ENCODE results near the gene C5AR1. TPM values are rescaled to one million over a fixed set of nuclear protein-coding genes. Genes with fewer than 3 reads are reported as not detected.
"Not testable (repeated sequence)": the region's sequence is repeated elsewhere in the genome, so short reads cannot be mapped to it uniquely, and the experiment has no call there.

C5AR1 gene
- total RNA-seq, 1 donor from 2014 or later: 0.80 TPM

GRCh38 chr19:47331931-47332547 lies 22.4 kb downstream of the C5AR1 start, which contains the start of gene C5AR2:
Gene C5AR2 (plus strand): TSS chr19:47332175. CDS start chr19:47340800, 8,625 bp downstream.
- no peak for DNase-seq (ENCODE audit: low read depth)

DNA sequence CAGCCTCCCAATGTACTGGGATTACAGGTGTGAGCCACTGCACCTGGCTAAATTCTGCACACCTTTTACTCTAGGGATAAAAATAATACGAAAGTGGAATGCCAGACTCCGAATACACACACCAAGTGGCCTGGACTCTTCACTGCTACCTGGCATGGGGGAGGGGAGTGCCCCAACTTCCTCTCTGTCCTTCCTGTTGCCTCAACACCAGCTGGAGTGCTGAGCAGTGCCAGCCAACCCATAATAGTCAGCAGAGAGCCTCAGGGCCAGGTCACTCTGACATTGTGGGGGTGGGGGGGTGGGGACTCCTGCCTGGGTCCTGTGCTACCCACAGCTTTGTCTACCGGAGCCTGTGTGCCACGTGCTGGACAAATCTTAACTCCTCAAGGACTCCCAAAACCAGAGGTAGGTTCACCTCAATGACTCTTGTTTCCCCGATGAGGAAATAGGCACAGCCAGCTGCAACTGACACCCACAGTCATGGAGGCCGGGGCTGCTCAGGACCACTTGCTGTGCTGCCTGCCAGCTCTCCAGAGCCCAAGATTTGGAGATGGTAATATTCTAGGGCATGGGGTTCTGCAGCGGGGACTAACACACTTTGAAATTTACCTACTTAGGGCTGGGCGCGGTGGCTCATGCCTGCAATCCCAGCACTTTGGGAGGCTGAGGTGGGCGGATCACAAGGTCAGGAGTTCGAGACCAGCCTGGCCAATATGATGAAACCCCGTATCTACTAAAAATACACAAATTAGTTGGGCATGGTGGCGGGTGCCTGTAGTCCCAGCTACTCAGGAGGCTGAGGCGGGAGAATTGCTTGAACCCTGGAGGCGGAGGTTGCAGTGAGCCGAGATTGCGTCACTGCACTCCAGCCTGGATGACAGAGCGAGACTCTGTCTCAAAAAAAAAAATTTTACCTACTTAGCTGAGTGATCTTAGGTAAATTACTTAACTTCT lies 27.4 kb downstream of the C5AR1 start:
- DNase-seq (ENCODE audit: low read depth): not testable (repeated sequence)

DNA sequence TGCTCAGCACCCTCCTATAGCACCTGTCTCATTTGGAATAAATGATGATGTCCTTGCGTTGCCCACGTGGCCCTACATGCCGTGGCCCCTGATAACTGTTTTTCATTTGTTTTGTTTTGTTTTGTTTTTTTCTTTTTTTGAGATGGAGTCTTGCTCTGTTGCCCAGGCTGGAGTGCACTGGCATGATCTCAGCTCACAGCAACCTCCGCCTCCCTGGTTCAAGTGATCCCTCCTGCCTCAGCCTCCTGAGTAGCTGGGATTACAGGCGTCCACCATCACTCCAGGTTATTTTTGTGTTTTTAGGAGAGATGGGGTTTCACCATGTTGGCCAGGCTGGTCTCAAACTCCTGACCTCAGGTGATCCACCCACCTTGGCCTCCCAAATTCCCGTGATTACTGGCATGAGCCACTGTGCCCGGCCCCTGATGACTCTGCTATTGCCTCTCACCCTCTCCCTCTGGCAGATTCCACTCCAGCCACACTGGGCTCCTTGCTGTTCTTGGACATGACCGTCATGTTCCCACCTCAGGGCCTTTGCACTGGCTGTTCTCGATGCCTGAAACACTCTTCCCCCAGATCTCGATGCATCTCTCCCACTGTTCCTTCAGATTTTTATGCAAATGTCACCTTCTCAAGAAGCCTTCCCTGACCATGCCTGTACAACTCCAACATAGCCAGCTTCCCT lies 29.7 kb downstream of the C5AR1 start:
- no peak for DNase-seq (ENCODE audit: low read depth)

DNA sequence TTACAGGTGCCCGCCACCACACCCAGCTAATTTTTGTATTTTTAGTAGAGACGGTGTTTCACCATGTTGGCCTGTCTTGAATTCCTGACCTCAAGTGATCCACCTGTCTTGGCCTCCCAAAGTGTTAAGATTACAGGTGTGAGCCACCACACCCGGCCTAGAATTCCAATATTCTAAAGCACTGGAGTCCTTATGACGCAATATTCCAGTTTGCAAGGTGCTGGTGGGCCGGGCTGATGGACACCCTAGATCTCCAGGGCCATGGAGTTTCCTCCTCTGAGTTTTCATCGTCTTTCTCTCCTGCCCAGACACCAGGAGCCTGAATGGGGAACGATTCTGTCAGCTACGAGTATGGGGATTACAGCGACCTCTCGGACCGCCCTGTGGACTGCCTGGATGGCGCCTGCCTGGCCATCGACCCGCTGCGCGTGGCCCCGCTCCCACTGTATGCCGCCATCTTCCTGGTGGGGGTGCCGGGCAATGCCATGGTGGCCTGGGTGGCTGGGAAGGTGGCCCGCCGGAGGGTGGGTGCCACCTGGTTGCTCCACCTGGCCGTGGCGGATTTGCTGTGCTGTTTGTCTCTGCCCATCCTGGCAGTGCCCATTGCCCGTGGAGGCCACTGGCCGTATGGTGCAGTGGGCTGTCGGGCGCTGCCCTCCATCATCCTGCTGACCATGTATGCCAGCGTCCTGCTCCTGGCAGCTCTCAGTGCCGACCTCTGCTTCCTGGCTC lies 31.0 kb downstream of the C5AR1 start:
- DNase-seq (ENCODE audit: low read depth): no peak

DNA sequence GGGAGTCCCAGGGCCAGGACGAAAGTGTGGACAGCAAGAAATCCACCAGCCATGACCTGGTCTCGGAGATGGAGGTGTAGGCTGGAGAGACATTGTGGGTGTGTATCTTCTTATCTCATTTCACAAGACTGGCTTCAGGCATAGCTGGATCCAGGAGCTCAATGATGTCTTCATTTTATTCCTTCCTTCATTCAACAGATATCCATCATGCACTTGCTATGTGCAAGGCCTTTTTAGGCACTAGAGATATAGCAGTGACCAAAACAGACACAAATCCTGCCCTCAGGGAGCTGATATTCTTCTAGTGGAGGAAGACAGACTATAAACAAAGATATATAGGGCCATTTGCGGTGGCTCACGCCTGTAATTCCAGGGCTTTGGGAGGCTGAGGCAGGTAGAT lies 32.1 kb downstream of the C5AR1 start:
- DNase-seq (ENCODE audit: low read depth): no peak

- DNase-seq (ENCODE audit: low read depth): no peak
Measured at GRCh38 chr19:47343194-47343802, 33.6 kb downstream of the C5AR1 start.

DNA sequence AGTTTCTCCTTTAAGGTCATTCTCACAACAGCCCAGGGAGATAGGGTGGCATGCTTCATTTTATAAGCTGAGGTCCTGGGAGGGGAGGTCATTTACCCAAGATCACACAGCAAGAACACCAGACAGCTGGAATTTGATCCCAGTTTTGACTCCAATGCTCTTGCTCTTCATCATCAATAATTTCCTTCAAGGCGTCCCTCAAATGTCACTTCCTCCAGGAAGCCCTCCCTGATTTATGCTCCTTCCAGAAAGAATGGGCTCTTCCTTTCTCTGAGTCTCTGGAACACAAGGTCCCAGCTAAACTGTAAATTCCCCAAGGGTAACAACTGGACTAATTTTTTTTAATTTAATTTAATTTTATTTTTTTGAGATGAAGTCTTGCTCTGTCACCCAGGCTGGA lies 34.8 kb downstream of the C5AR1 start:
- no peak for DNase-seq (ENCODE audit: low read depth)

DNA sequence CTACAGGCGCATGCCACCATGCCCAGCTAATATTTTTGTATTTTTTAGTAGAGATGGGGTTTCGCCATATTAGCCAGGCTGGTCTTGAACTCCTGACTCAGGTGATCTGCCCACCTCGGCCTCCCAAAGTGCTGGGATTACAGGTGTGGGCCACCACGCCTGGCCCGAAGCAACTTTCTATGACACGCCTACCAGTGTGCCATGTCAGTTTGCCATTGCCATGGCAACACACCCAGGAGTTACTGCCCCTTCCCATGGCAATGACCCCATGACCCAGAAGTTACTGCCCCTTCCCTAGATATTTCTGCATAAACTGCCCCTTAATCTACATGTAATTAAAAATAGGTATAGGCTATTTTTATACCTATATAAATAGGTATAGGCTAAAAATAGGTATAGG lies 36.4 kb downstream of the C5AR1 start:
- not testable (repeated sequence) for DNase-seq (ENCODE audit: low read depth)

- peak; percentile 97 for DNase-seq (ENCODE audit: low read depth)
Measured at GRCh38 chr19:47348819-47349795, 39.4 kb downstream of the C5AR1 start, which contains the start of gene DHX34. Gene DHX34 (plus strand): TSS chr19:47349315. CDS start chr19:47353031, 3,716 bp downstream.

DNA sequence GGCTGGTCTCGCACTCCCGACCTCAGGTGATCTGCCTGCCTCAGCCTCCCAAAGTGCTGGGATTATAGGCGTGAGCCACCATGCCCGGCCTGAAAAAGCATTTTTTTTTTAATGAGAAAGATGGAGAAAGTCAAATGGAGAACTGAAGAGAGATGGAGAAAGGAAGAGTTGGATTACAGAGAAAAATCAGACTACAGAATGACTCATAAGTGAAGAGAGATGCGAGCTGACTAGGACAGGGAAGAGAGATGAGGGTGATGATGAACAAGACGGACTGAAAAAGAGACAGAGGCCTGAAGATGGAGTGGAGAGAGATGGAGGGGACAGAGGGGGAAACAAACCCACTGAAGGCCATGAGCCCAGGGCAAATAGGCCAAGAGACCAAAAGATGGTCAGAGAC lies 41.0 kb downstream of the C5AR1 start:
- no peak for DNase-seq (ENCODE audit: low read depth)

DNA sequence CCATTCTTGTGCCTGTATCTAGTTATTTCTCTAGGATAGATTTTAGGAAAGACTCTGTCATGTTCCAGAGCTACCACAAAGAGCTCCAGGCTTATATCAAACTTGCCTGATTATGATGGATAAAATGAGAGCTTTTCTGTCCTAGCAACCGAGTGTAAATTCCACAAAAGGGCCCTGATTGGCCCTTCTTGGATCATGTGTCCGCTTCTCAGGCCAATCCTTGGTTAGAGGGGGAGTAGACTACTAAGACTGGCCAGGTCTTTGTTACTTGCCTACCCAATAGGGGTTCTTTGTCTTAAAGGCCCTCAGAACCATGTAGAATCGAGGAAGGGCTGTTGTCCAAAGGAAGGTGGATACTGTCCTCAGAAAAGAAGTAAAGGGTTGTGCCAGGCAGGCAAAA lies 41.9 kb downstream of the C5AR1 start:
- DNase-seq (ENCODE audit: low read depth): peak; percentile 33

GRCh38 chr19:47352095-47352494 lies 42.4 kb downstream of the C5AR1 start:
- no peak for DNase-seq (ENCODE audit: low read depth)

DNA sequence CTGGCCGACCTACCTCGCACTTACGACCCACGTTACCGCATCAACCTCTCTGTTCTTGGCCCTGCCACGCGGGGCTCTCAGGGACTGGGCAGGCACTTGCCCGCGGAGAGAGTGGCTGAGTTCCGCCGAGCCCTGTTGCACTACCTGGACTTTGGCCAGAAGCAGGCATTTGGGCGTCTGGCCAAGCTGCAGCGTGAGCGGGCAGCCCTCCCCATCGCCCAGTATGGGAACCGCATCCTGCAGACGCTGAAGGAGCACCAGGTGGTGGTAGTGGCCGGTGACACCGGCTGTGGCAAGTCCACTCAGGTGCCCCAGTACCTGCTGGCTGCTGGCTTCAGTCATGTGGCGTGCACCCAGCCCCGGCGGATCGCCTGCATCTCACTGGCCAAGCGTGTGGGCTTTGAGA lies 43.6 kb downstream of the C5AR1 start:
- no peak for DNase-seq (ENCODE audit: low read depth)

DNA sequence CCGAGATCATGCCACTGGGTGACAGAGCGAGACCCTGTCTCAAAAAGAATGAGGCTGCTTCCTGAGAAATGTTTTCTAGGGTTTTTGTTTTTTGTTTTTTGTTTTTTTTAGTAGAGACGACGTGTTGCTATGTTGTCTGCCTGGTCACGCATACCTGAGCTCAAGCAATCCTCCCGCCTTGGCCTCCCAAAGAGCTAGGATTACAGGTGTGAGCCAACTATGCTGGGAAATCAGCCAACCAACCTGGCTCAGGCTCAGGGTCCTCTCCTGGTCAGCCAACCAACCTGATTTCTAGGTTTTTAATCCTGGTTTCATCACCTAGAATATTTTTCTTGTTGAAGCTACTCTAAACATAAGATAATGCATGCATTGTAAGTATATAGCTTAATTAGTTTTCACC lies 47.2 kb downstream of the C5AR1 start:
- peak; percentile 40 for DNase-seq (ENCODE audit: low read depth)

DNA sequence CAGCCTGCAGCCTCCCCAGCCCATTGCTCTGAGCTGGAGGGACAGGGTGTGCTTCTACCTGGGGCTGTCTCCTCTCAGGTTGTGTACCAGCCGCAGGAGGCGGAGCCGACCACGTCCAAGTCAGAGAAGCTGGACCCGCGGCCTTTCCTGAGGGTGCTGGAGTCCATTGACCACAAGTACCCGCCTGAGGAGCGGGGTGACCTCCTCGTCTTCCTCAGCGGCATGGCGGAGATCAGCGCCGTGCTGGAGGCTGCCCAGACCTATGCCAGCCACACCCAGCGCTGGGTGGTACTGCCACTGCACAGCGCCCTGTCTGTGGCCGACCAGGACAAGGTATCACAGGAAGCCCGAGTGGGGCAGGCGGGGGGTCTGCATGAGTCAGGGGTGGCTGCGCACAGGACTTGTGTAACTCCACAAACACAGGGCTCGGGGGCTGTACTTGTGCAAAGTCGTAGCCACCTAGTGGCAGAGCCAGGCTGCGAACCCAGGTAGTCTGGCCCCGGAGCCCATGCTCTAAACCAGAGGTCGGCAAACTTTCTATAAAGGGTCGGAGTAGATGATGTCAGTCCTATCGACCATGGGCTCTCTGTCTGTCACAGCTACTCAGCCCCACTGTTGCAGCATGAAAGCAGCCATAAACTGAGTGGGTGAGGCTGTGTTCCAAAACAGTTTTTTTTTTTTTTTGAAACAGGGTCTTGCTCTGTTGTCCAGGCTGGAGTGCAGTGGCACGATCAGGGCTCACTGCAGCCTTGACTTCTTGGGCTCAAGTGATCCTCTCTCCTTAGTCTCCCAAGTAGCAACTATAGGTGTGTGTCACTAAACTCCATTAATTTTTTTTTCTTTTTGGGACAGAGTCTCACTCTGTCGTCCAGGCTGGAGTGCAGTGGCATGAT lies 48.4 kb downstream of the C5AR1 start:
- DNase-seq (ENCODE audit: low read depth): no peak

DNA sequence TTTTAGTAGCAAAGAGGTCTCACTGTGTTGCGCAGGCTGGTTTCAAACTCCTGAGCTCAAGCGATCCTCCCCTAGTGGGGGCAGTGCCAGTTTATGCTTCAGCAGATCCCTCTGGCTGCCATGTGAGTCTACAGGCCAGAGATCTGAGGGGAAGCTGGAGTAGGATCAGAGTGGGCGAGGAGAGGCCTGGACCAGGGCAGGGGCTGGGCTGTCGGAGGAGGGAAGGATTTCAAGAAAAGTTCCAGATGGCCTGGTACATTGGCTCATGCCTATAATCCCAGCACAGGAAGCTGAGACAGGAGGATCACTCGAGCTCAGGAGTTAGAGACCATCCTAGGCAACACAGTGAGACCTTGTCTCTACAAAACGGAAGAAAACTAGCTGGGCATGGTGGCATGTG lies 49.3 kb downstream of the C5AR1 start:
- no peak for DNase-seq (ENCODE audit: low read depth)

DNA sequence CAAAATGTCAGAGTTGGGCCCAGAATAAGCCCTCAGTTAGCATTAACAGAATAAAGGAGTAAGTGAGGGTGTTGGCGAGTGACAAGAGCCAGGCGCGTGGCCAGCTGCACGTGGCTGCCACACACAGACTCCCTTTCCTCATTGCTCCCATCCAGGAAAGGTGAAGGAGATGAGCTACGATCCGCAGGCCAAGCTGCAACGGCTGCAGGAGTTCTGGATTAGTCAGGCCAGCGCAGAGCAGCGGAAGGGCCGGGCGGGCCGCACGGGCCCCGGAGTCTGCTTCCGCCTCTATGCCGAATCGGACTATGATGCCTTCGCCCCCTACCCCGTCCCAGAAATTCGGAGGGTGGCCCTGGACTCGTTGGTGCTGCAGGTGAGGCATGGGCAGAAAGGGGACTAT lies 52.7 kb downstream of the C5AR1 start:
- no peak for DNase-seq (ENCODE audit: low read depth)

- peak; percentile 54 for DNase-seq (ENCODE audit: low read depth)
Measured at GRCh38 chr19:47363758-47364531, 54.3 kb downstream of the C5AR1 start.
